ENCODE data around the gene GSE1.
A peak's percentile ranks its signal among the peaks of the same experiment; 100 is the strongest.
"Not testable (repeated sequence)": the region's sequence is repeated elsewhere in the genome, so short reads cannot be mapped to it uniquely, and the experiment has no call there.

Gene GSE1

DNA sequence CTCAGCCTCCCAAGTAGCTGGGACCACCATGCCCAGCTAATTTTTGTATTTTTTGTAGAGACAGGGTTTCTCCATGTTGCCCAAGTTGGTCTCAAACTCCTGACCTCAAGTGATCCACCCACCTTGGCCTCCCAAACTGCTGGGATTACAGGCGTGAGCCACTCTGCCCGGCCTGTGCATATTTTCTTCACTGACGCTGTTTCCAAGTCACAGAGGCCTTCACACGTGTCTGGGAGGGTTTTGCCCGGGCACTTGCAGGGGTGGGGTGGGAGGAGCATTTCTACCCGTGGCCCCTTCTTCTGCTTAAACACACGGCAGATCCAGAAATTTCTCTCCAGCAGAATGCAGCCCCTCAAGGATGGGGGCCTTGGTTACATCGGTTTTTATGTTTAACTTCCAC lies 20.8 kb upstream of the GSE1 start:
- DNase-seq = not testable (repeated sequence)

GRCh38 chr16:85592700-85593493 lies 20.2 kb upstream of the GSE1 start:
- DNase-seq = no peak

- DNase-seq = no peak
Measured at GRCh38 chr16:85593494-85594221, 19.5 kb upstream of the GSE1 start.

- DNase-seq = no peak
Measured at GRCh38 chr16:85594273-85594977, 18.7 kb upstream of the GSE1 start.

DNA sequence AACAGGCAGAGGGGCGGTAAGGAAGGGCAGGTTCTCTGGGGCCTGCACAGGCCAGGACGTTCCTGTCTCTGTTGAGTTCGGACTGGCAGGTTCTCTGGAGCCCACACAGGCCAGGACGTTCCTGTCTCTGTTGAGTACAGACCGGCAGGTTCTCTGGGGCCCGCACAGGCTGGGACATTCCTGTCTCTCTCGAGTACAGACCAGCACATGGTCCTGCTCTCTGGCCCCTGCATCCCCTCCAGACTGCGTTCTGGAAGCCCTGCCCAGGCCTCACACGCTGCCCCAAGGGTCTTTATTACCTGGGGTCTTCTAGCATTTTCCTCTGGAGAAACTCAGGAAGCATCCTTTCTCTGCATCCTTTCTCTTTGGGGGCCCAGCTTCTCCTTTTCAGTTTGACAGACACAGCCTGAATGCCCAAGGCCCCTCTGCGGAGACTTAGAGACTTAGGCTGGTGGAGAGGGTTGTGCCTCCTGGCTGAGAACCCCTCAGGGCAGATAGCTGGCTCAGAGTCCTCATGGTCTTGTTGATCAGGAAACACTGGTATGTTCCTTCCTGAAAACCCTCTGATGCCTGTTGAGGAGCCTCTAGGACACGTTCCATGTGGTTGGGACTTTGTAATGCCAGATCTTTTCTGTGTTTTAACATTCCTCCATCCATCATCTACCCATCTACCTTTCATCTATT lies 18.0 kb upstream of the GSE1 start:
- DNase-seq = no peak

DNA sequence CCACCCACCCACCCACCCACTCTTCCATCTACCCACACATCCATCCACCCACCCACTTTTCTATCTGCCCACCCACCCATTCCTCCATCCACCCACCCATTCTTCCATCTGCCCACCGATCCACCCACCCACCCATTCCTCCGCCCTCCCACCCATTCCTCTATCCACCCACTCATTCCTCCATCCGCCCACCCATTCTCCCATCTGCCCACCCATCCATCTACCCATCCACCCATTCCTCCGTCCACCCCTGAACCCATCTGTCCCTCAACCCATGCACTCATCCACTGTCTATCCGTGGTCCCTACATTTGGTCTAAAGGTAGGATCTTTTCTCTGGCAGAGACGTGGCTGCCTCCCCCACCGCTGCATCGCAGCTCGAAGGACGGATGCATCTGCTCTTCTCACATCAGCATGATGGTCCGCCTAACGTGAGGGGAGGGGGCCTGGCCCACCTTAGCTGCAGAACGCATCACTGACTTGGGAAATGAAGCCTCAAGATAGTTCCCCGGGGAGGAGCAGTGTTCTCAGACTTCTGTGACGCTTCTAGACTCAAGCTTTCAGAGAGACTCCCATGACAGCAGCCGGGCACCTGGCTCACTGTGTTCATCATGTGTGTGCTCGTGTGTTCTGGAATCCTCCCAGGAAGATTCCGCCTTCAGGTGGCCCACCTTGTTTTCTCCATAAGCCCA lies 17.2 kb upstream of the GSE1 start:
- no peak for DNase-seq

GRCh38 chr16:85598141-85598540 lies 15.0 kb upstream of the GSE1 start:
- no peak for DNase-seq

DNA sequence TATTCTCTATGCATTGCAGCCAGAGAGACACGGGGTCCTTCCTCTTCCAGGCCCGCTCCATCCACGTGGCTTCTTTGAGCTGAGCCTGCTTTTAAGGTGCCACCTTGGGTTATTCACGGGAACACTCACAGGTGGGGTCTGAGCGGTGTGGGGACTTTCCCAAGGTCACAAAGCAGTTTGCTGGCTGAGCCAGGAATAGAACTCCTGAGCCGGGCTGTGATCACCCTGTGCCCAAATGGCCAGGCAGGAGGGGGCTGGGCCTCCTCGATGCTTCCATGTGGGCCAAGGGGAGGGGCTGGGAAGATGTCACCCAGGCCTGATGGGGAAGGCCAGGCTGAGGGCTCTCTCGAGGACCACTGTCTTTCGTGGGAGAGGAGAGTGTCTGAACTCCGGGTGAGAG lies 13.0 kb upstream of the GSE1 start:
- DNase-seq = no peak

DNA sequence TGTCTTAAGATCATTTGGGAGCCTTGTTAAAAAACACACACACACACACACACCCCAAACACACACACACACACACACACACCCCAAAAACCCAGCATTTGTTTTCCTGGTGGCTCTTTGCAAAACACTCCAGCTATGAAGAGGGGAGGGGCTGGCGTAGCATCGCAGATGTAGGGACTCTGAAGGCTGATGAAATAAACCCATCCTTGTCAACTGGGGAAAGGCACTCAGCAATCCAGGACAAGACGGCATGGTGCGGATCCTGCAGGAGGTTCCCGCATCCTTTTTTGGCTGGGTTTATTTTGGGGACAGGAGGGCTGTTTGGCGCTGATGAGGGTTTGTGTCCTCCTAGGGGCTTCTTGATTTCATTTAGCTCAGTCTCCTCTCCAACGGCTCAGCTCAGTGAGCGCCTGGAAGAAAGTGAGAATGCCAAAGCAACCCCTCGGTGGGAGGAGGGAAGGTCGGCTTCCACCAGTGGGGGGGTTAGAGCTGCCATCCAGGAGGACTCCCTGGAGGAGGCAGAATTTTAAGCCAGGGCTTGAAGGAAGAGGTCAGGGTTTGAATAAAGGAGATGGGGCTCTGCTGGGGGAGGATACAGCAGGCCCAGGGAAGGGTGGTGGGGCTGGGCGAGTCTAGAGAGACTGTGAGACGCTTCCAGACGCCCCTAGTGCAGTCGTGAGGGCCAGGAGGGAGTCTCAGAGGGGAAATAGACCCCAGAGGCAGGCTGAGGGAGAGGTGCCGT lies 12.4 kb upstream of the GSE1 start:
- DNase-seq = no peak

GRCh38 chr16:85601272-85601639 lies 11.9 kb upstream of the GSE1 start:
- DNase-seq = no peak

DNA sequence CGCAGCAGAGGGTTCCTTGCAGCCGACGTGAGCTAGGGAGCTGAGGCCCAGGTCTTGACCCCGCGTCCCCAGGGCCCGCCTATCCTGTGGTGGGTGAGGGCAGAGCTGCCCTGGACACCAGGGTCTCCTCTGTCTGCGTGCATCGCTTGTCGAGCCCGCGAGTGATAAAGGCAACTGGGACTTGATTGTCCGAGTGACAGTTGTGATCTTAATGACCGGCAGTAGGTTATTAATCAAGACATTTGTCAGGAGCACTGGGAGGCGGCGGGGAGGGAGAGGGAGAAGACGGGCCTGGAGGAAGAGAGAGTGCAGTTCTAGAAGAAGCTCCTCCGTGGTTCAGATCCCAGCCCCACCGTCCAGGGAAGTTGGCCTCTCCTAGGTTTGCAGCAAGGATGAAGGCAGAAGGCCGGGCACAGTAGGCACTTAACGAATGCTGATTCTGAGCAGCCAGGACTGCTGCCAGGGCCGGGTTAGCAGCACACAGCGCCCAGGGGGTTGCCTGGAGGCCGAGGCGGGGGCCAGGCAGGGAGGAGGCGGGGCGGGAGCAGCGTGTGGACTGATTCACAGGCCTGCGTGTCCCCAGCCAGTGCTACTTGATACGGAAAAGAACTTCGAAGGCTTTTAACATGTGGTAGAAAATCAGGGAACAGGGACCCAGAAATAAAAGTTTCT lies 11.3 kb upstream of the GSE1 start:
- no peak for DNase-seq

DNA sequence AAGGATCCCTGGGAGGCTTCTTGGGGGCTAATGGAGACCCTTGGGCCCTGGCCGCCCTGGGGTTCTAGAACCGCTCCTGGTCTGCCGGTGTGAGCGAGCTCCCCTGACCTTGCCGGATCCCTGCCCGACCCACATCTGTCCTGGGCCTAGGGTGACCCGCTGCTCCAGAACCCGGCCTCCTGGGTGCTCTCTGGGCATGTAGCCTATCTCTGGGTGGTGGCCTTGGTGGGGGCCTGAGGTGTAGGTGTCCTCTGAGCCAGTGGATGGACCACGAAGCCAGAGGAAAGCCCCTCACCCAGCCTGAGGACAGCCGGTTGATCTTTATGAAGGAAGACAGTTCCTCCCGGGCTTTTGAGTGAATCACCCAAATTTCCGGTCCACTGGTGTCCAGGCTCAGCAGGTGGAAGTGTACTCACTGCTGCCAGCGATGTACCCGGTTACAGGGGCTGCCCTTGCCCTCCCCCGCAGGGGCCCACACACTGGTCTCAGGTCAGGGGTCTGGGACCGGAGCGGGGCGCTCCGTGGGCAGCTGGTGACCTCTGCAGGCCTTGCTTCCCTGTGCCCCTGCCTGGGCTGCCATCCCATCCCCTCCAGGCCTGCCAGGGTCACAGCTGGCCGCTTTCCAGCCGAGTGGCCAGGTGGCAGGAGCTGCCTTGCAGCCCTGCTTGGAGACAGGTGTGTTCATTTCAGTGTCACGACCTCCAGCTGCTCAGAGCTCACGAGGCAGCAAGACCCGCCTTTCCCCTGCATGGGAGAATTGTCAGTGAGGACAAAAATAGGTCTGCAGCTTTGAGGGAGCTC lies 10.5 kb upstream of the GSE1 start:
- no peak for DNase-seq

- no peak for DNase-seq
Measured at GRCh38 chr16:85603203-85603755, 9.8 kb upstream of the GSE1 start.

GRCh38 chr16:85604145-85604705 lies 8.9 kb upstream of the GSE1 start:
- no peak for DNase-seq

DNA sequence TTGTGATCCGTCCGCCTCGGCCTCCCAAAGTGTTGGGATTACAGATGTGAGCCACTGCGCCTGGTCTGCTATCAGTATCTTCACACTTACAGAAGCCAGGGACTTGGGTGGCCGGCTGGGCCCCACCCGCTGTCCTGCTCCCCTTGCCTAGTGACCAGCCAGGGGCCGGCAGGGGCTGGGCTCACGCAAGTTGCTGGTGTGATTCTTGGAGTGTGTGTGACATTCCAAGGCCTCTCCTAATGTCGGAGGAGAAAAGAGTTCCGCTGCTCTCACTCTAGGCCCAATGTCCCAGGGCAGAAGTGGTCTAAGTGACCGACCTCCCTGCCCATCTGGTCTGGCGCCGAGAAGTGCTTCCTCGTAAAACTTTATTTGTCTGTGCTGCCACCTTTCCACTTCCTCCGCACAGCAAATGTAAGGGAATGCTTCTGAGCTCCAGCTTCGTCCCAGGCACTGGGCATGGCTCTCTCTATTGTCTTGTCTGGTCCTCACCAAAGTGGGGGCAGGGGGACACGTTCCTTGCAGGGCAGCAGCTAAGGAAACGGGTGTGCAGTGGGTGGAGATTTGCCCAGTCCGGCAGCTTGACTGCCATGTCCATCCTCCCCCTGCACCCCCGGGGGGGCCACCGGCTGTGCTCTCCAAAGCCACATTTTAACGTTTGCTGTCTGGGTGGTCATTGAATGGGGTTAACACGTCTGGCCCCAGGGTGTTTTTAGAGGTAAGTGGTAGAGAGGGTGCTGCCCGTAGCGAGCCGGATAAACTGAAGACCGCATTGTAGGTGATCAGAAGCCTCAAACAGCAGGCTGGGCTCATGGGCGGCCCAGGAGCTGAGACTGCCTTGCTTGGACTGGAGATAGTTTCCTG lies 7.8 kb upstream of the GSE1 start:
- DNase-seq = no peak

- DNase-seq = no peak
Measured at GRCh38 chr16:85605912-85606841, 6.9 kb upstream of the GSE1 start.

GRCh38 chr16:85606904-85607303 lies 6.2 kb upstream of the GSE1 start:
- DNase-seq = no peak

- peak; percentile 35 for DNase-seq
Measured at GRCh38 chr16:85607321-85607765, 5.8 kb upstream of the GSE1 start.

Data from MV-4-11 (cell line).